GM19035 (cell line): ENCODE measurements around the gene RGSL1.
A peak's percentile ranks its signal among the peaks of the same experiment; 100 is the strongest.

Experiments
- ATAC-seq: cut with Tn5 transposase; IDR thresholded peaks from one replicate; pipeline ENCODE4 v1.9.1; 2021; ENCODE audit not compliant: unreplicated experiment

Gene RGSL1

GRCh38 chr1:182587666-182588499 lies 137.9 kb downstream of the RGSL1 start:
- peak; percentile 34 for ATAC-seq

- ATAC-seq, result peak; percentile 91
These were observed 138.8 kb downstream of the RGSL1 start, which contains the start of gene RNASEL for GRCh38 chr1:182588500-182589396. Gene RNASEL (minus strand): TSS chr1:182589256. CDS start chr1:182586806, 2,450 bp downstream.

GRCh38 chr1:182589520-182589919 lies 139.6 kb downstream of the RGSL1 start:
- ATAC-seq, result no peak

GRCh38 chr1:182589931-182590330 lies 140.0 kb downstream of the RGSL1 start:
- no peak for ATAC-seq

GRCh38 chr1:182595641-182596240 lies 145.8 kb downstream of the RGSL1 start:
- ATAC-seq, result no peak

GRCh38 chr1:182596934-182597333 lies 147.0 kb downstream of the RGSL1 start:
- ATAC-seq, result no peak

GRCh38 chr1:182598296-182598695 lies 148.3 kb downstream of the RGSL1 start:
- no peak for ATAC-seq

- ATAC-seq, result no peak
These were observed 149.4 kb downstream of the RGSL1 start for GRCh38 chr1:182599339-182599738.

- no peak for ATAC-seq
These were observed 150.2 kb downstream of the RGSL1 start for GRCh38 chr1:182600036-182600713.

GRCh38 chr1:182600745-182601415 lies 150.9 kb downstream of the RGSL1 start:
- no peak for ATAC-seq

- ATAC-seq, result no peak
These were observed 151.5 kb downstream of the RGSL1 start for GRCh38 chr1:182601416-182601786.

GRCh38 chr1:182601913-182602312 lies 152.0 kb downstream of the RGSL1 start:
- no peak for ATAC-seq

- ATAC-seq, result no peak
These were observed 153.1 kb downstream of the RGSL1 start for GRCh38 chr1:182602935-182603645.

GRCh38 chr1:182603646-182604174 lies 153.8 kb downstream of the RGSL1 start:
- peak; percentile 16 for ATAC-seq

- ATAC-seq, result peak; percentile 92
These were observed 154.5 kb downstream of the RGSL1 start, which contains the start of gene RGS16 for GRCh38 chr1:182604175-182605164. Gene RGS16 (minus strand): TSS chr1:182604389. CDS start chr1:182604259, 130 bp downstream.

- ATAC-seq, result no peak
These were observed 157.6 kb downstream of the RGSL1 start for GRCh38 chr1:182607566-182607965.

- ATAC-seq, result no peak
These were observed 158.3 kb downstream of the RGSL1 start for GRCh38 chr1:182608236-182608635.
